ENCODE measurements around the gene ATP2B2.

ATP2B2 gene

DNA sequence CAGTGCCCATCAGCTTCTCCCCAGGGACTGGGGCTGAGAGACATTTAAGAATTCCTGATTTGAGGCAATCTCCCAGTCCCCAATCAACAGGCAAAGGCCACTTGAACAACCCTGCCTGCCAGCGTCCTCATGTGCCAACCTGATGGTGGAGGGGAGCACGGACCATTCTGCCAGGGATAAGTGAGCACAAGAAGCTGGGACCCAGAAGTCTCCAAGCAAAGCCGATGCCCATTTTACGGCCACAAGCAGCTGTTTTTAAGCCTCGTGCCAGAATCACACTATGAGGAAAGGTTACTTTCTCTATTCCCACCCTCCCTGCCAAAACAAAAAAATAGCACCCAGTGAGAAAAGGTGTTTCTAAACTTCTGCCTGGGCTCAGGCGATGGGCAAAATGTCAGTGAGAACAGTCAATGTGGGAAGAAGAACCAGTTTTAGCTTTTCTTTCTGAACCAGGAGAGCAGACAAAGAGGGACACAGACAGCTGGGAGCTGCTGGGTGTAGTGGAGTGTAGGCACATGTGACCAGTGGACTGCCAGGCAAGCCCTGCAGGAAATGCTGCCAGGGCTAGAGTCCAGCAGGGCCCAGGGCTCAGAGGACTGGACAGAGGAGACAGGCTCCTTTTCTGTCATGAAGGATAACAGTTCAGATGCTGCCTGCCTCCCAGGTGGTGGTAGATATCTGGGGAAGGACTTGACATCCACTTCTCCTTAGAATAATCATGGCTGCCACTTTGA lies 57.7 kb downstream of the ATP2B2 start:
- ATAC-seq = no peak

DNA sequence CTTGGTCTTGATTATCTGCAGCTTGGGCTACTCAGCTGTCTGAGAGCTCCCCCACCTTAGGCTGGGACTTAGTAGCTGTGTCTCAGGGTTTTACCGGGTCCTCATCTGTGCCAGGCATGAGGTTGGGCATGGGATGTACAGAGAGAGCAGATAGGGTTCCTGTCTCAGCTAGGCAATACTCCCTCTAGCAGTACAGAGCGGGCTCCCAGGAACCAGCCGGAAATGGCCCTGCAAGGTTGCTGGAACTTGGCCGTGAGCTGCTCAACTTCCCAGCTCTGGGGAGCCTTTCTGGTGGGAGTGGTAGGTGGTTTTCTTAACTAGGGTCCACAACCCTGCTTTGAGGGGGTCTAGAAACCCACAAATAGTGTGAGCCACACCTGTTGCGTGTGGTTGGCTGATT lies 58.3 kb downstream of the ATP2B2 start:
- ATAC-seq = no peak

DNA sequence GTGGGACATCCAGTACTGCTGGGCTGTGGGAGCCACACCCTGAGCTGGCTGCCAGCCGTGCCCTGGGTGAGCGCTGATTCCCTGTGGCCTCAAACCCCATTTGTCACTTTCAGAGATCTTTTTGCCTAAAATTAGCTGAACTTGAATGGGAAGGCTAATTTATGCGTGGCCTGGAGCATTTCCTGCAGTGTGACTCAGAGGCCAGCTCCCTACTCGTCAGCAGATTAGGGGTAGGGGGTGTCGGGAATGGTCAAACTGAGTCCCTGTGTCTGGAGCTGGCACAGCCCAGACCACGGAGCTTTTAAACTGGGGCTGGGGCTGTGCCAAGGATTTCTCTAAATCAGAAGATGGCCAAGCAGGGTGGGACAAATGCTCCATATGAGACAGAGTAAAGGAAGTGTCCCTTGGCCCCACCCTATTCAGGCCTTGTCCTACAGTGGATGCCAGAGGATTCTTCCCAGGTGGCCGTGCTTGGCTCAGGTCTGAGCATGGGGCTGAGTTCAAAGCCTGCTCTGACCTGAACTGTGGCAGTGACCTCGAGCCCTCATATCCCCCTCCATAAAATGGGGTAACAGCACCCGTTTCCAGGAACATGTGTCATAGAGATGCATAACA lies 59.7 kb downstream of the ATP2B2 start:
- ATAC-seq = no peak

DNA sequence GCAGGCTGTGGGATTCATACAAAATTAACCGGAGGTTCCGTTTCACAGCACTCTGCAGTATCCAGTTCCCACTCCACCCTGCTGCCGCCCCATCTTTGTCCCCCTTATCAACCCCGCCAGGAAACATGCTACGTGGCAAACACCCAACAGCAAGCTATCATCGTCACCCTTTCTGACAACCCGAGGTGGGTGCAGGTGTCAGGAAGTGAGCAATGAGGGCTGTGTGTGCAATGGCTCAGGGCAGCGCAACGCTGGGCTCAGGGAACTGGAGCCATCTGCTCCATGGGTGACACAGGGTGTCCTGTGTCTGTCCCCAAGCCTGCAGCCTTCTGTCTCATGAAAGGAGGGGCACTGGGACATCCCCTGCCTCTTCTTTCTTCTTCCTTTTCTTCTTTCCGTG lies 60.9 kb downstream of the ATP2B2 start:
- ATAC-seq = no peak

DNA sequence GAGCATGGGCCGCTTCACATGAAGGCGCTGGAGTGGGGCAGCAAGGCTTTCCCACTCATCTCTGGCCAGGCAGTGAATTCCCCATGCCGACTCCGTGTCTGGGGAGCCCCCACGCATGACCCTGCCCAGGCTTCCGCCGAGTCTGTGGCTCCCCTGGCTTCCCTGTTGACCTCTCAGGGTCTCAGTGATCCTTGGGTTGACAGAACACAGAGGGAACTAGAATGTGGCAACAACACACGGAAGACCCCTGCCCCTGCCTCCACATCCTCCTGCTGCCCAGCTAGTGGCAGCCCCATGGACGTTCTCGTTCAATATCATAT lies 61.3 kb downstream of the ATP2B2 start:
- no peak for ATAC-seq

DNA sequence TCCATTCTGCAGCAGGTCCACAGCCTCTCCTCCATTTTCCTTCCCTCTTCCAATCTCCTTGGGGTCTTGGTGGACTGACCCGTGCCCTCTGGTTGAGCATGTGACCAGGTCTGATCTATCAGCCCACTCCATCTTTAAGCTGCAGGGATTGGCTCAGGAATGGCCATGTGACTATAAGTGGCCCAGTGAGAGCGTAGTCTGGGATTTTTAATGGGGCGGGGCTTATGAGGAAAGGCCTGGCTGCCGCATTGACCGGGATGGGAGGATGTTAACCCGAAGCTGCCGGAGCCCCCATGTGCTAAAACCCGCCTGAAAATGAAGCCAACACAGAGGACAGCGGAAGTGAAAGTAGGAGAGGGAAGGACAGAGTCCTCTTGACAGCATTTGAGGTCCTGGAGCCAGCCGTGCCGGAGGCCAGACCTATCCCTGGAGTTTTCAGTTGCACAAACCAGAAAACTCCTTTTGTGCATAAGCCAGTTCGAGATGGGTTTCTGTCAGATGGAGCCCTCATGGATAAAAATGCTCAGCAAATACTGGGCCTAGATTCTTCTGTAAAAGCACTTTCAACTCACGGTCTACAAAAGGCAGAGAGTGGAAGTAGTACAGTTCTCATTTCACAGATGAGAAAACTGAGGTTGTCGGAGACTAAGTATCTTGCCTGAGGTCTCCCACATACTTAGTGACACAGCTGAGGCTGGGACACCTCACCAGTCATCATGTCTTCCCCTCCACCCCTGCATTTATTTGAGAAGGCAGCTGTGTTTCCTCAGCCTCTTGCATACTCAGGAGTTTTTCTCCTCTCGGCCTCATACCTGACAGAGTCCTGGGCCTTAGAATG lies 61.9 kb downstream of the ATP2B2 start:
- ATAC-seq = no peak

DNA sequence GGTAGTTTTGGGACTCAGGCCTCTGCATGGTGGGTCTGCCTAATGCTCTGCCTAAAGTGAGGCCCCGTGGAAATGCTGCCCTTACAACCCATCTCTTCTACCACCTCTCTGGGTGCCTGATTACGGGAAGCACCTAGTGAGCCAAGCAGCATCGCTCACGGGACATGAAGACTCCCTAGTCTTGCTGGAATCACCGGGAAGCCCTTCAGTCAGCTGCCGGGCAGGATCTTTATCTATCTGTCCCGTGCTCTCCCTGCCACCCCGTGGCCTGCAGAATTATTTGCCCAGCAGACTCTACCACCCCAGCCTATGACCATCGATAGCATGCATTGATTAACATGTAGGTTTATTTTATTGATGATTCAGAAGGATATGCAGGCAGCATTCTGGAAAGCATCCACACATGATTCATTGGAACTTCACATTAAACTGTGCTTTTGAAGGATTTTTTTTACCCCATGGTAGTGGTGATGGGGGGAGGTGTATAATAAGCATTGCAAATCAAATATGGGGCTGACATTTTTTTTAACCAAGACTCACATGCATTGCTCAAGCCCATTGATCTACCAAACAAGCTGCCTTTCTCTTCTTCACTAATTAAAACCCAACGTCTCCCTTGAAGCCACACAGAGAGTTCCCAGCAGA lies 63.1 kb downstream of the ATP2B2 start:
- ATAC-seq = no peak

DNA sequence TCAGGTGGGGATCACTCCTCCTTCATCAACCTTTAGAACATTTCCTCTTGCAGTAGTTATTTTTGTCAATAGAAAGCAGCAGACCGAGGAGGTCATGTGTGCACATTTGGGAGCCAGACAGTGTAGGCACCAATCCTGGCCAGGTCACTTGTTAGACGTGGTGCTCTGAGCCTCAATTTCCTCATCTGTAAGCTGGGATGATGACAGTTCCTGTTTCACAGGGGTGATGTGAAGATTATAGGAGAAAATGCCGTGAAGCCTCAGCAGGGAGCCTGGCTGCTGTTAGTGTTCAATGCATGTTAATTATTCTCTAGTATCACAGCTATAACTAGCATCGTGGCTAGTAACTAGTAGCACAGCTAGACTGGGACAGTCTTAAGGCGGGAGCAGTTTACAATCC lies 64.7 kb downstream of the ATP2B2 start:
- ATAC-seq = no peak

DNA sequence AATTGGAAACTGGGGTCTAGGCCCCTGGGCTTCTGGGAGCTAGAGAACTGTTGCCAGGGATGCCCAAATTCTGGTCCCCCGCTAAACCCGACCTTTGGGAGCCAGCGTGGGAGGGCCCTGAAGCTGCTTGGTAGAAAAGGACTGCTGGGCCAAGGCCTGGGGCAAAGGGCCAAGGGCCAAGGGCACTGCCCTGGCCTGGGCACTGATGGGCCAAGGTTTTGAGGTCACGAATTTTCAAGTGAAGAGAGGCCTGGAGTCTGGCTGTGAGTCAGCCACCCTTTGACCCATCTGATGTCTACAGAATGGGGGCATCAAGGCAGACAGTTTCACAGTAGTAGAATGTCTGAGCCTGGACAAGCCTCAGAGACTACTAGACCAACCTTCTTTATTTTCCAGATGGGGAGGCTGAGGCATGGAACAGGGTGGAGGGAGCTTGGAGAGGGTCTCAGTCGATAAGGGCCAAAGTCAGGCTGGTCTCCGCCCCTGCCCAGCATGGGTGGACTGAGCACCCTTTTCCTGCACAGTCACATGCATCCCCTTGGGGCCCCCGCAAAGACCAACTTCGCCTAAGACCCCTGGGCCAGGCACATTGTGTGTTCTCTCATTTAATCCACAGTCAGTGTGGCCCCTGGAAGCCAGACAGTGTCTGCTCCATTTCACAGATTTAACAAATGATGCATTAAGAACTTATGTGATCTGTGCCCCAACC lies 66.3 kb downstream of the ATP2B2 start:
- no peak for ATAC-seq

DNA sequence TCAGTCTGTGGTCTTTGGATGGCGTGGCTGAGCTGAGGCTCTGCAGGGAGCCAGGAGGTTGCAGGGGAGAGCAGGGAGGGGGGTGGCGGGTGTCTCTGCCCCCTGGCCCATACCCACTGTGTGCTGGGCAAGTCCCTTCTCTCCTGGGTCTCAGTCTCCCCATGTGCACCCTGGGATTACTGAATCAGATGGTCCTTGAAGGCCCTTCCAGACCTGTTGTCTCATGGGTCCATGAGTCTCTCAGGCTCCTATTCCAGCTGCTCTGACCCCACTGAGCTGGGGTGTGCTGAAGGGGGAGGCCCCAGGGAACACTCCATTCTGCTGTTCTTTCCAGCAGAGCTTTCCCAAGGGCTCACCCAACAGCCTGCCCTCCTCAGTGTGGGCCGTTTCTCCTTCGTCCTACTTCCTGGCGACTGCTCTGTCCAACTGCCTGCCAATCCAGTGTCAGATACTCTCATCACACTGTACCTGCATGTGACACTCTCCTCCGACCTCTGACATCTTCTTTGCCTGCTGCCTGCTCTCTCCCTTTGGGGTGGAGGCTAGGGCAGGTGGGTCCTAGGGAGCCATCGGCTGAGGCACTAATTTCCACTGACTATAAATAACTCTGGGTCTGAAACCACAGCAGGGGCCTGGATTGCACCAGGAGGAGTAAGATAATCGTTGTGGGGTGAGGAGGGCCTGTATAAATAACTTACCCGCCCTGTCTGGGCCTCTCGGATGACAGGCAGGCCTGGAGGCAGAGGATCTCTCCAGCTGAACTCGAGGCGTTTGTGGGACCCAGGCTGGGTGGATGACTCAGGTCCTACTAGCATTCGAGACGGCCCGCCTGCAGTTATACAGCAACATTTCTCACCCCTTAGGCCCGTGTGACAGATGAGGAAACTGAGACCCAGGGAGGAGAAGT lies 67.1 kb downstream of the ATP2B2 start:
- no peak for ATAC-seq

DNA sequence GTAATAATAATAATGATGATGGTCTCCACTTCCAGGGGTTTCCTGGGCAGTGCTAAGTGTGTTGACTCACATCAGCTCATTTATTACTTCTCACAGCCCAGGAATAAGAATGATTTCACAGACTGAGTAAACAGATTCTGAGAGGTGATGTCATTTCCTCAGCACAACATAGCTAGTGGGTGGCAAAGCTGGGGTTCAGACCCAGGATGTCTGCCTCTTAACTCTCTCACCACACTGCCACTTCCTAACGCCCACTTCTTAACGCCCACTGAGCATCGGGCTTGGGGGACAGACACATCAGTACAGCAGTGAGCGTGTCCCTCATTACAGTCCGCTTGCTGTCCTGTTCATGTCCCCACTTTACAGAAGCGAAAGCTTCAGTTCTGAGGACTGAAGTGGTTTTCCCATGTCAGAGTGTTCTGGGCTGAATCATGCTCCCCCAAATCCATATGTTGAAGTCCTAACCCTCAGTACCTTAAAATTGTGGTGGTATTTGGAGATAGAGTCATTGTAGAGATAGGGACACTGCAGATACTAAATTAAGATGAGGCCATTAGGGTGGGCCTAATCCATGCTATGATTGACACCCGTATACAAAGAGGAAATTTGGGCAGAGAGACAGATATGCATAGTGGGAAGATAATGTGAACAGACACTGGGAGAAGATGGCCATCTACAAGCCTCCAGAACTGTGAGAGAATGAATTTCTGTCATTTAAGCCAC lies 68.0 kb downstream of the ATP2B2 start:
- ATAC-seq = peak; percentile 91 to 94

DNA sequence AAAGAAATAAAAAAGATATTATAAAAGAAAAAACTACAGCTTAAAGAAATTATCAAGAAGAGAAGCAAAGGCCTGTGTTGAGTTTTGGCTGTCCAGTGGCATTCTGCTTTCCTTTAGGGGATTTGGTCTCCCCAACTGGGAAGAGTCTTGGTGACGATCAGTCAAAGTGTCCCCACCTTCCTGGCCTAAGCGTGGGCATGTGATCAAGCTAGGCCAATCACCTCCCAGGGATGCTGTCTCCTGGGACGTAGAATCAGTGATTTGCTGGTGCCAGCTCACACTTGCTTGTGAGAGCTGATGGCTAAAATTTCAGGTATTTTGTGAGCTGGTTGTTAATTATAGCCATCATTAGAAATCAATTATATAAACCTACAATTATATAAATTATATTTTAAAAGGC lies 69.5 kb downstream of the ATP2B2 start:
- ATAC-seq = no peak

DNA sequence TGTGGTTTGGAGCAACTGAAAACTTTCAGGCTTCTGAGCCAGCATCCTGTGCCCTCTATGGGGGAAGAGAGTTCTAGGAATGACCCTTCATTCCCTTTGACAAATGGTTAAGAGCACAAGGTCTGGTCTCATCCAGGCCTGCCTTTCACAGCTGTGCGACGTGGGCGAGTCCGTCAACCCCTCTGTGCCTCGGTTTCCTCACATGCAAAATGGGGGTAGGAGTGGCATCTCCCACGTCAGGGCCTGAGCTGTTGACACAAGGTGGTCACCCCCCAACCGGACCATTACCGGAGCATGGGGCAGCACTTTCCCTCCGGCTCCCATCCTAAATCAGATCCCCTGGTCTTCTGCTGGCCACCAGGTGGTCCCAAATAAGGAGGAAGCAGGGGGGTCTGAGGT lies 70.4 kb downstream of the ATP2B2 start:
- no peak for ATAC-seq

DNA sequence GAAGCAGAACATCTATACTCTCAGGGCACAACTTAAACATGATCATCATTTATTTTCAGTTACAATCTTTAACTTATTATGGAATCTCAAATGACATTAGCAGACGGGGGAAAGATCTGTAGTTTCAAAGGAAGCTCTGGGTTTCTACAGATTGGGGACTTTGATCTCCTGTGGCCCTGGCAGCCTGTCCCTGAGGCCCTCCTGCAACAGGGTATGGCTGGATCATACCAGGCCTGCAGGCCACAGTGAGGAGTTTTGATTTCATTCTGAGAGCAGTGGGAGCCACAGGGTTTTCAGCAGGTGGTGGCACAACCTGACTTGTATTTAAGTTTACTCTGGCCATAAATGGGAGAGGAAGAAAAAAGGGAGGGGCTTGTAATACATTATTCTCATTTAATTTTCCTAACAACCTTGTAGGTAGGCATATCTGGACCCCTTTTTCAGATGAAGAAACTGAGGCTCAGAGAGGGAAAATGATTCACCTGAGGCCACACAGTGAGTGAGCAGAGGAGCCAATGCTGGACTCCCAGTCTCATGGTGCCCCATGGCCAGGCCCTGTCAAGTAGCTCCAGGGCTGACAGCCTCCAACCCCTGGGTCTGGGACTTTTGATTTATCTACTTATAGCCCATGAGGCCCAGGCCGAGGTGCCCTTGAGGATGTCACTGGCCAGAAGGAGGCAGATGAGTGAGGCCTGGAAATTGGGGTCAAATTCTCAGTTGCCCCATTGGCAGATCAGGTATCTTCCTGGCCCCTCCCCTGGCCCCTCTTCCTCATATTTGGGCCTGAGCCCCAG lies 71.0 kb downstream of the ATP2B2 start:
- no peak for ATAC-seq

DNA sequence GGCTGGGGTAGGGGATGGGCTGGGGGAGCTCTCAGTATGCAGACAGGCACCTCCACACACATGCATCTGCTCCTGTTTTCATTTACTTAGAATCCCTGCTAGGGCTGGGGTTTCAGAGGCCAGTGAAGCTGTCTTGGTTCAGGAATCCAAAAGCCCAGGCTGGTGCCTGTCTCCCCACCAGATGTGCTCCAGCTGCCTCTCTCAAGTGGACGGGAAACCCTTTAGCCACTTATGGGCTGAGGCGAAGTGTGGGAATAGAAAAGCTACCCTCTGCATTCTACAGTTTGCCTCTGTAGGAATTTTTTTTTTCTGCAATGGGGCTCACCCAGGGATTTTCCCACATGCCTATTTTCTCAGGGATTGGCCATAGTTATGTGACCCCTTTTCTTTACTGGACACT lies 72.5 kb downstream of the ATP2B2 start:
- ATAC-seq = no peak

DNA sequence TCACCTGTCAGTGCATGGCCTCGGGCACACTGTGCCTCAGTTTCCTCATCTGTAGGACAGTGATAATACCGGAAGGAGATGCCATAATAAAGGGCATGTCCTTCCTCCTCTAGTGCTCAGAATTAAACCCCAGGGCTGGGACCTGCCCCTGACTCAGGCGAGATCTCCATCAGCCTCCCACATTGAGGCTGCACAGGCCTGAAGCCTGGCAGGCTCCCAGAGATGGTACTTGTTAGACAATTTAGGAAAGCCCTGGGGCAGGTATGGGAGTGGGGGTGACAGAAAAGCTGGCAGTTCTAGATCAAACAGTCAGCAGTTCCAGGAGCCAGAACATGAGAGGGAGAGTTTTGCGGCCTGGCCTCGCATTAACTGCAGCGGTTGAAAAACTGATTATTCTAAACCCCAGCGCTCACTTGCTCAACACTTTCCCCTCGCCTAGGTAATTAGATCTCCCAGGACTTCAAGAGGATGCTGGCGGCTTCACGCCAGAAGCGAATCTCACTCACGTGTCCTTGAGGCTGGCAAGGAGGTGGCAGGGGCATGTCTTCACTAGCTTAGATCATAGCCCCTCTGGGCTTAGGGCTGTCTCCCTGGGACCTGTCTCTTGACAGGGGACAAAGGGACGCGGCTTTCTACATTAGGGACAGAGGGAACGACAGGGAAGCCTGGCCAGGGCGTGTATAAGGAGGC lies 73.1 kb downstream of the ATP2B2 start:
- no peak for ATAC-seq

DNA sequence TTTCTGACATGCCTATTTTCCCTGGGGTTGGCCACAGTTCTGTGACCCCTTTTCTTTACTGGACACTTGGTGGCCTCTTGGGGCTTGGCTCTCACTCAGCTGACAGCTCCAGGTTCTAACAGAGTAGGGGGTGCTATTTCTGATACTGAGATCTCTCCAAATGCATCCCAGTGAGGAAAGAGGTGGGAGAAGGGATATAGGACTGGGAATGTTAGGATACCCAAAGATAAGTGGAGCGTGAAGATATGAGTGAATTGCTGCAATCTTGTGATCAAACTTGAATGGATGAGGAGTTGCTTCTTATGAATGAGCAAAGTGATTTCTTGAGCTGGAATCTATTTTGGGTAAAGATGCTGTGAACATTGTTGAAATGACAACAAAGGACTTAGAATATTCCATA lies 74.6 kb downstream of the ATP2B2 start:
- no peak for ATAC-seq

DNA sequence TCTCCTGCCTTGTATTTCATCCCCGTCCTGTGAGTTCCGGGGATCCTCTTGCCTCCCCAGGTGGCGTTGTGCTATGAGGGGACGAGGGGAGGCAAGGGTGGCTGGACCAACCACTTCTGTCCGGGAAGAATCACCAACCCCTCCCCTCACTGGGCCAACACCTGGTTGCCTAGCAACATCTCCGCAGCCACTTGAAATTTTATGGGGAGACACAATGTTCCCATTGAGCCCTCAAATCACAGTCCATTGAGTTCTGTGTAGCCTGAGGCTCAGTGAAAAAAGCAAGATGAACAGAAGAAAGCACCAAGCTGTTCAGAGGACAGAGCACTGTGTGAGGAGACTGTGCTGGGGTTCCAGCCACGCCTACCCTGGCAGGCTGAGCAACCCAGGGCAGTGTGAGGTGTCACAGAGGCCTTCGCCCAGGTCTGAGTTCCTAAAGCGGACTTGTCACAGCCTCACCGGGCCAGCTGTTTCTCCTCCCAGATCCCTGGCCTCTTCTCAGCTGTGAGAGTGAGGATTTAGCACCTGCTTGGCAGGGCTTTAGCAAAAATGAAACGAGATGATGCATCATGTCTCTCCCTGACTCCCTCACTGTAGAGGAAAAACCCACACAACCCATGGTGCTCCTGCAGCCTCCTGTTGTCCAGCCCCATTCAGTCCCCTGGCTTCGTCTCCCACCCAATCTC lies 76.8 kb downstream of the ATP2B2 start:
- ATAC-seq = no peak
